B cell (primary cell): Measurements from ENCODE around the gene MAP3K21. TPM values are rescaled to one million over a fixed set of nuclear protein-coding genes. Genes with fewer than 3 reads are reported as not detected.

Experiments
- ATAC-seq: fragments of 200-7000 bp; cut with Tn5 transposase; one replicate; pipeline ENCODE4 v1.10.0; 2021; ENCODE audit warnings: low read depth, mild to moderate bottlenecking, moderate number of reproducible peaks, moderate library complexity
- CTCF ChIA-PET: fragments of 350-600 bp; sonication (Branson Sonifier 250); formaldehyde crosslinking; loops from one replicate; lab custom pipeline; 2021; ENCODE audit warnings: antibody characterized with exemption, inconsistent platforms; lab: Charles Lee
- POLR2A ChIA-PET: fragments of 350-600 bp; sonication (Branson Sonifier 250); formaldehyde crosslinking; loops from one replicate; lab custom pipeline; 2021; ENCODE audit warnings: antibody characterized with exemption; lab: Charles Lee
- DNase-seq: peaks from one replicate; pipeline ENCODE4 v3.0.0; 2013
- H2AFZ ChIP-seq: 2 replicates; pipeline ENCODE4 v1.6.1; 2012; ENCODE audit warnings: mild to moderate bottlenecking, low read depth, low read length; ENCODE audit not compliant: insufficient read depth, poor library complexity, severe bottlenecking
- H3K27ac ChIP-seq, 2 donors: 1 replicate in 1 of 2; 2 replicates in 1 of 2; pipeline ENCODE4 v1.5.1; 2012 to 2013; ENCODE audit warnings: low read length in 2 of 2, mild to moderate bottlenecking in 2 of 2, moderate library complexity in 1 of 2
- H3K27me3 ChIP-seq, 4 experiments: fragments of 200-600 bp in 1 of 4; sonication (generic) in 1 of 4; replicated peaks in 1 of 4; 1 replicate in 2 of 4; 2 replicates in 2 of 4; pipeline versions ENCODE4 v1.6.1 to v1.7.0; 2013 to 2016; ENCODE audit warnings: low read length in 3 of 4, mild to moderate bottlenecking in 2 of 4, mixed read lengths in 1 of 4, moderate library complexity in 1 of 4; ENCODE audit not compliant: insufficient read depth in 4 of 4, control insufficient read depth in 3 of 4; ENCODE audit errors: control extremely low read depth in 1 of 4
- H3K36me3 ChIP-seq, 2 experiments: replicated peaks in 1 of 2; 1 replicate in 1 of 2; 2 replicates in 1 of 2; pipeline versions ENCODE4 v1.6.1 to v1.7.1; 2013; ENCODE audit warnings: low read length in 1 of 2; ENCODE audit not compliant: insufficient read depth in 2 of 2, control insufficient read depth in 1 of 2; ENCODE audit errors: control extremely low read depth in 1 of 2, extremely low read depth in 1 of 2
- H3K4me1 ChIP-seq, 2 donors: fragments of 200-600 bp in 1 of 2; sonication (generic) in 1 of 2; 1 replicate in 1 of 2; 2 replicates in 1 of 2; pipeline versions ENCODE4 v1.5.1 to v1.6.1; 2013 to 2017; ENCODE audit warnings: low read length in 2 of 2; ENCODE audit not compliant: control insufficient read depth in 2 of 2, insufficient read depth in 2 of 2
- H3K4me2 ChIP-seq: replicated peaks from 2 replicates; pipeline ENCODE3; 2012; ENCODE audit warnings: mild to moderate bottlenecking, low read depth, low read length; ENCODE audit not compliant: poor library complexity, severe bottlenecking
- H3K4me3 ChIP-seq, 5 experiments: fragments of 200-600 bp in 1 of 5; sonication (generic) in 1 of 5; 1 replicate in 3 of 5; 2 replicates in 2 of 5; pipeline versions ENCODE4 v1.5.1 to v1.7.0; 2011 to 2016; ENCODE audit warnings: low read length in 4 of 5, mild to moderate bottlenecking in 4 of 5, low read depth in 2 of 5, control low read depth in 1 of 5, moderate library complexity in 1 of 5; ENCODE audit not compliant: insufficient read depth in 1 of 5; ENCODE audit errors: control extremely low read depth in 1 of 5, extremely low read depth in 1 of 5
- H3K79me2 ChIP-seq: fragments of 200-600 bp; sonication (generic); one replicate; pipeline ENCODE4 v1.6.0; 2016; ENCODE audit warnings: low read length; ENCODE audit not compliant: control insufficient read depth, insufficient read depth
- H3K9ac ChIP-seq: fragments of 200-600 bp; sonication (generic); 2 replicates; pipeline ENCODE4 v1.6.1; 2017; ENCODE audit warnings: mild to moderate bottlenecking, low read length, moderate library complexity
- H3K9me3 ChIP-seq, 3 donors: one replicate each; pipeline versions ENCODE4 v1.6.1 to v1.7.1; 2013; ENCODE audit warnings: low read length in 2 of 3; ENCODE audit not compliant: control insufficient read depth in 2 of 3, insufficient read depth in 1 of 3; ENCODE audit errors: control extremely low read depth in 1 of 3
- H4K20me1 ChIP-seq: 2 replicates; pipeline ENCODE4 v1.6.0; 2012; ENCODE audit warnings: mild to moderate bottlenecking, low read length; ENCODE audit not compliant: insufficient read depth, control insufficient read depth, poor library complexity, severe bottlenecking
- H3K27ac Mint-ChIP-seq: one replicate; pipeline ENCODE4 v1.8.0; 2021; ENCODE audit warnings: mixed read lengths
- H3K27me3 Mint-ChIP-seq: one replicate; pipeline ENCODE4 v1.8.0; 2021; ENCODE audit warnings: mixed read lengths
- H3K4me1 Mint-ChIP-seq: one replicate; pipeline ENCODE4 v1.8.0; 2021; ENCODE audit warnings: mixed read lengths
- H3K4me3 Mint-ChIP-seq: one replicate; pipeline ENCODE4 v1.8.0; 2021; ENCODE audit warnings: mixed read lengths
- H3K9me3 Mint-ChIP-seq: one replicate; pipeline ENCODE4 v1.8.0; 2022; ENCODE audit warnings: mixed read lengths; ENCODE audit not compliant: insufficient read depth
- EZH2 ChIP-seq: IDR thresholded peaks from 2 replicates; pipeline ENCODE4 v1.6.1; 2012; ENCODE audit warnings: borderline replicate concordance, low read depth, mild to moderate bottlenecking, moderate library complexity, low read length; ENCODE audit not compliant: insufficient read depth, poor library complexity, severe bottlenecking
- WGBS: methylation state at CpG from one replicate; pipeline ENCODE4 v1.1.5; 2013; ENCODE audit warnings: missing lambda C conversion rate; ENCODE audit not compliant: insufficient coverage; 5-methylcytosine and 5-hydroxymethylcytosine counted together
- intact Hi-C: fragments of 100-400 bp; cut with micrococcal nuclease; formaldehyde crosslinking; loops from one replicate; pipeline ENCODE4 v1.10.0; 2022
- polyA plus RNA-seq: library from polyadenylated mRNA; depleted of rRNA; stranded (reverse); fragments of >200 nt; gene quantifications from 2 replicates; pipeline ENCODE4 v1.2.3, GENCODE V29; 2012
- total RNA-seq, 2 donors: library from RNA; stranded (reverse); fragments of 120-200 nt in 1 of 2; gene quantifications; 1 replicate in 1 of 2; 2 replicates in 1 of 2; pipeline versions ENCODE4 v1.2.3 to v1.2.4, GENCODE V29; 2013 to 2022
- TF ChIP-seq, protein P1 (sequence below): fragments of 200-600 bp; IDR thresholded peaks from one replicate; pipeline ENCODE4 v1.8.0; 2022; ENCODE audit warnings: antibody characterized with exemption, mild to moderate bottlenecking

The MAP3K21 gene
- total and polyA plus RNA-seq, 2 donors (not counting 1 experiment from before 2014, with no cell fraction given), result 1.5 to 3.7 TPM

DNA sequence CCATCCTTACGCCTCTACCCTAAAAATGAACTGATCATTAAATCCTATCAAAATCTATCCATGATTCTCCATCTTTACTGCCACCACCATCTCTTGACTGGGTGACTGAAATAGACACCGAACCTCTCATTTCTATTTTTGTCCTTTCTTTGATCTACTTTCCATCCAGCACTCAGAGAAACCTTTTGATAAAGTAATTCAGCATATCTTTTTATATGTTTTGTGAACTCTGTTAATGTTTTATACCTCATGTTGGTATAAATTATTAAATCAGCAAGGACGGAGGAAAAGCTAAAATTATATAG, 45.0 kb upstream of the MAP3K21 start:
- Mint-ChIP-seq H3K27ac (peak overlapping the region; percentile 23), H3K4me3 (peak overlapping the region; percentile 4), H3K27me3 (no peaks in the 10 kb centered on the region), H3K9me3 (no peaks in the 10 kb centered on the region), H3K4me1 (peaks cover 14% of the 10 kb centered on the region)
- ATAC-seq (no peak), DNase-seq (no peak)
- Histone ChIP-seq H3K27ac (no peak overlapping the region), H3K79me2 (no peaks in the 10 kb centered on the region), H3K4me3 (no peak overlapping the region), H3K9ac (no peak overlapping the region), H3K4me1 (peaks cover 7 to 11% of the 10 kb centered on the region in 2 donors), H4K20me1 (no peaks in the 10 kb centered on the region), H2AFZ (no peak overlapping the region), H3K4me2 (no peak overlapping the region), H3K36me3 (no peaks in the 10 kb centered on the region), H3K27me3 (no peaks in the 10 kb centered on the region), H3K9me3 (no peaks in the 10 kb centered on the region)
- POLR2A ChIA-PET, result no interaction called here
- TF ChIP-seq, protein P1, sequence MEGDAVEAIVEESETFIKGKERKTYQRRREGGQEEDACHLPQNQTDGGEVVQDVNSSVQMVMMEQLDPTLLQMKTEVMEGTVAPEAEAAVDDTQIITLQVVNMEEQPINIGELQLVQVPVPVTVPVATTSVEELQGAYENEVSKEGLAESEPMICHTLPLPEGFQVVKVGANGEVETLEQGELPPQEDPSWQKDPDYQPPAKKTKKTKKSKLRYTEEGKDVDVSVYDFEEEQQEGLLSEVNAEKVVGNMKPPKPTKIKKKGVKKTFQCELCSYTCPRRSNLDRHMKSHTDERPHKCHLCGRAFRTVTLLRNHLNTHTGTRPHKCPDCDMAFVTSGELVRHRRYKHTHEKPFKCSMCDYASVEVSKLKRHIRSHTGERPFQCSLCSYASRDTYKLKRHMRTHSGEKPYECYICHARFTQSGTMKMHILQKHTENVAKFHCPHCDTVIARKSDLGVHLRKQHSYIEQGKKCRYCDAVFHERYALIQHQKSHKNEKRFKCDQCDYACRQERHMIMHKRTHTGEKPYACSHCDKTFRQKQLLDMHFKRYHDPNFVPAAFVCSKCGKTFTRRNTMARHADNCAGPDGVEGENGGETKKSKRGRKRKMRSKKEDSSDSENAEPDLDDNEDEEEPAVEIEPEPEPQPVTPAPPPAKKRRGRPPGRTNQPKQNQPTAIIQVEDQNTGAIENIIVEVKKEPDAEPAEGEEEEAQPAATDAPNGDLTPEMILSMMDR, result no peak
- TF ChIP-seq EZH2, result no peak
- WGBS, result 100% methylated on average over 1 of the region's 3 CpGs
- CTCF ChIA-PET, result no interaction called here
- intact Hi-C loops, result no loop called here

DNA sequence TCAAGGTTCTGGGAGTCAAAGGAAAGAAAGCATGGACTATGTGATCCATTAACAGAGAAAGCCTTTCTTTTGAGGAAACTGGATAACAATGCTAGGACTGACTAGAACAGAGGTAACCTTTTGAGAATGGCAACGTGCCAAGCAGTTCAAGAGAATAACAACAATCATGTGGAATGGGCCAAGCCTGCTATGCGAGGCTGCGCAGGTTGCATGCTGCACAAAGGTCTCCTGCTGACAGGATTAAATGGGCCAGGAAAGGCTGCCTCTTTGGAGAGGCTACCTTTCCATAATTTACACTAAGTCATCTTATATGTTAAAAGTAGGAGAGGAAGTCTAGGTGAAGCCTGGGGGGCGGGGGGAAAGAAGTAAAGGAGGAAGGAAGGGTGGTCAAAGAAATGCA, 37.8 kb upstream of the MAP3K21 start:
- H3K9me3 Mint-ChIP-seq, result no peaks in the 10 kb centered on the region
- H3K4me3 Mint-ChIP-seq, result no peak overlapping the region
- no peaks in the 10 kb centered on the region for H3K27me3 Mint-ChIP-seq
- no peak overlapping the region for H3K4me2 ChIP-seq
- WGBS, result 91% methylated on average over 3 of the region's 4 CpGs
- ATAC-seq (no peak), DNase-seq (no peak)
- H3K27me3 ChIP-seq, result no peaks in the 10 kb centered on the region
- H3K4me1 ChIP-seq, result peaks cover under 1% of the 10 kb centered on the region in 2 donors
- no peaks in the 10 kb centered on the region for H3K36me3 ChIP-seq
- no peak overlapping the region for H3K9ac ChIP-seq
- no peaks in the 10 kb centered on the region for H4K20me1 ChIP-seq
- H3K9me3 ChIP-seq, result no peaks in the 10 kb centered on the region
- TF ChIP-seq, protein P1, result no peak
- TF ChIP-seq EZH2, result no peak
- POLR2A ChIA-PET, result no interaction called here
- no peak overlapping the region for H3K27ac ChIP-seq
- no peak overlapping the region for H3K27ac Mint-ChIP-seq
- no peak overlapping the region for H2AFZ ChIP-seq
- H3K4me1 Mint-ChIP-seq, result peaks cover 5% of the 10 kb centered on the region
- no peaks in the 10 kb centered on the region for H3K79me2 ChIP-seq
- no peak overlapping the region for H3K4me3 ChIP-seq
- intact Hi-C loops, result no loop called here
- CTCF ChIA-PET, result interaction anchor here (1.8 kb wide), 1 partner anchor 14 kb away, joined by 5 read pairs; no protein-coding TSS in a partner anchor
